ENCODE data around the gene PRPF6. TPM values are rescaled to one million over a fixed set of nuclear protein-coding genes. Genes with fewer than 3 reads are reported as not detected.

PRPF6 gene
- total RNA-seq, 1 experiment from 2014 or later: 24.2 TPM

- no peaks in the 10 kb centered on the region for H3K36me3 ChIP-seq (ENCODE audit: insufficient read depth, low read length)
- peaks cover 34% of the 10 kb centered on the region for H3K4me1 ChIP-seq (ENCODE audit: low read length)
- no peak overlapping the region for H3K27ac ChIP-seq (ENCODE audit: low read length)
- H3K4me2 ChIP-seq (ENCODE audit: low read depth, low read length, poor library complexity, severe bottlenecking): no peak overlapping the region
- H4K20me1 ChIP-seq (ENCODE audit: insufficient read depth, low read depth, low read length): no peaks in the 10 kb centered on the region
- no peaks in the 10 kb centered on the region for H3K9me2 ChIP-seq (replicated peaks; ENCODE audit: insufficient read depth, low read length)
- H3K9me3 ChIP-seq (ENCODE audit: low read length): no peaks in the 10 kb centered on the region
- H3K9ac ChIP-seq (ENCODE audit: low read length): no peak overlapping the region
- H2AFZ ChIP-seq (ENCODE audit: low read length): no peak overlapping the region
- no peak overlapping the region for H3K4me3 ChIP-seq (ENCODE audit: low read length)
- no peaks in the 10 kb centered on the region for H3K79me2 ChIP-seq (ENCODE audit: low read length)
- no peaks in the 10 kb centered on the region for H3K27me3 ChIP-seq (ENCODE audit: low read length)
- no peak for DNase-seq
These were observed 72.3 kb downstream of the PRPF6 start for GRCh38 chr20:64052987-64053840.

GRCh38 chr20:64053841-64054661 lies 73.1 kb downstream of the PRPF6 start:
- H3K4me2 ChIP-seq (ENCODE audit: low read depth, low read length, poor library complexity, severe bottlenecking): no peak overlapping the region
- no peak overlapping the region for H3K9ac ChIP-seq (ENCODE audit: low read length)
- no peak overlapping the region for H2AFZ ChIP-seq (ENCODE audit: low read length)
- no peaks in the 10 kb centered on the region for H3K9me2 ChIP-seq (replicated peaks; ENCODE audit: insufficient read depth, low read length)
- no peak overlapping the region for H3K27ac ChIP-seq (ENCODE audit: low read length)
- no peaks in the 10 kb centered on the region for H3K27me3 ChIP-seq (ENCODE audit: low read length)
- peak; percentile 79 for DNase-seq
- no peaks in the 10 kb centered on the region for H4K20me1 ChIP-seq (ENCODE audit: insufficient read depth, low read depth, low read length)
- no peaks in the 10 kb centered on the region for H3K79me2 ChIP-seq (ENCODE audit: low read length)
- H3K4me1 ChIP-seq (ENCODE audit: low read length): peaks cover 40% of the 10 kb centered on the region
- H3K9me3 ChIP-seq (ENCODE audit: low read length): no peaks in the 10 kb centered on the region
- H3K4me3 ChIP-seq (ENCODE audit: low read length): no peak overlapping the region
- H3K36me3 ChIP-seq (ENCODE audit: insufficient read depth, low read length): no peaks in the 10 kb centered on the region

GRCh38 chr20:64055396-64055892 lies 74.5 kb downstream of the PRPF6 start:
- no peak overlapping the region for H3K27ac ChIP-seq (ENCODE audit: low read length)
- H3K9me2 ChIP-seq (replicated peaks; ENCODE audit: insufficient read depth, low read length): no peaks in the 10 kb centered on the region
- no peak overlapping the region for H3K4me2 ChIP-seq (ENCODE audit: low read depth, low read length, poor library complexity, severe bottlenecking)
- no peak for DNase-seq
- H3K79me2 ChIP-seq (ENCODE audit: low read length): no peaks in the 10 kb centered on the region
- no peak overlapping the region for H3K9ac ChIP-seq (ENCODE audit: low read length)
- no peak overlapping the region for H2AFZ ChIP-seq (ENCODE audit: low read length)
- H3K4me3 ChIP-seq (ENCODE audit: low read length): no peak overlapping the region
- H3K36me3 ChIP-seq (ENCODE audit: insufficient read depth, low read length): no peaks in the 10 kb centered on the region
- no peaks in the 10 kb centered on the region for H3K9me3 ChIP-seq (ENCODE audit: low read length)
- peaks cover 32% of the 10 kb centered on the region for H3K4me1 ChIP-seq (ENCODE audit: low read length)
- H3K27me3 ChIP-seq (ENCODE audit: low read length): no peaks in the 10 kb centered on the region
- no peaks in the 10 kb centered on the region for H4K20me1 ChIP-seq (ENCODE audit: insufficient read depth, low read depth, low read length)

GRCh38 chr20:64055893-64056638 lies 75.1 kb downstream of the PRPF6 start:
- no peak overlapping the region for H3K9ac ChIP-seq (ENCODE audit: low read length)
- no peaks in the 10 kb centered on the region for H3K36me3 ChIP-seq (ENCODE audit: insufficient read depth, low read length)
- no peaks in the 10 kb centered on the region for H3K9me3 ChIP-seq (ENCODE audit: low read length)
- DNase-seq: no peak
- H2AFZ ChIP-seq (ENCODE audit: low read length): no peak overlapping the region
- H3K4me2 ChIP-seq (ENCODE audit: low read depth, low read length, poor library complexity, severe bottlenecking): no peak overlapping the region
- H3K79me2 ChIP-seq (ENCODE audit: low read length): no peaks in the 10 kb centered on the region
- H3K4me1 ChIP-seq (ENCODE audit: low read length): peaks cover 25% of the 10 kb centered on the region
- no peak overlapping the region for H3K4me3 ChIP-seq (ENCODE audit: low read length)
- no peaks in the 10 kb centered on the region for H3K9me2 ChIP-seq (replicated peaks; ENCODE audit: insufficient read depth, low read length)
- no peaks in the 10 kb centered on the region for H3K27me3 ChIP-seq (ENCODE audit: low read length)
- H3K27ac ChIP-seq (ENCODE audit: low read length): no peak overlapping the region
- H4K20me1 ChIP-seq (ENCODE audit: insufficient read depth, low read depth, low read length): no peaks in the 10 kb centered on the region

GRCh38 chr20:64056639-64056888 lies 75.6 kb downstream of the PRPF6 start:
- no peak overlapping the region for H3K4me3 ChIP-seq (ENCODE audit: low read length)
- no peaks in the 10 kb centered on the region for H4K20me1 ChIP-seq (ENCODE audit: insufficient read depth, low read depth, low read length)
- H2AFZ ChIP-seq (ENCODE audit: low read length): no peak overlapping the region
- no peaks in the 10 kb centered on the region for H3K79me2 ChIP-seq (ENCODE audit: low read length)
- H3K4me1 ChIP-seq (ENCODE audit: low read length): peaks cover 25% of the 10 kb centered on the region
- no peak overlapping the region for H3K4me2 ChIP-seq (ENCODE audit: low read depth, low read length, poor library complexity, severe bottlenecking)
- H3K27me3 ChIP-seq (ENCODE audit: low read length): no peaks in the 10 kb centered on the region
- no peak for DNase-seq
- H3K36me3 ChIP-seq (ENCODE audit: insufficient read depth, low read length): no peaks in the 10 kb centered on the region
- no peaks in the 10 kb centered on the region for H3K9me3 ChIP-seq (ENCODE audit: low read length)
- no peak overlapping the region for H3K27ac ChIP-seq (ENCODE audit: low read length)
- H3K9ac ChIP-seq (ENCODE audit: low read length): no peak overlapping the region
- H3K9me2 ChIP-seq (replicated peaks; ENCODE audit: insufficient read depth, low read length): no peaks in the 10 kb centered on the region

GRCh38 chr20:64056889-64057627 lies 76.1 kb downstream of the PRPF6 start:
- Histone ChIP-seq H3K36me3 (ENCODE audit: insufficient read depth, low read length) (no peaks in the 10 kb centered on the region), H3K4me2 (ENCODE audit: low read depth, low read length, poor library complexity, severe bottlenecking) (no peak overlapping the region), H3K9me3 (ENCODE audit: low read length) (no peaks in the 10 kb centered on the region), H3K27ac (ENCODE audit: low read length) (no peak overlapping the region), H3K9ac (ENCODE audit: low read length) (no peak overlapping the region), H3K79me2 (ENCODE audit: low read length) (no peaks in the 10 kb centered on the region), H2AFZ (ENCODE audit: low read length) (no peak overlapping the region), H3K27me3 (ENCODE audit: low read length) (no peaks in the 10 kb centered on the region), H4K20me1 (ENCODE audit: insufficient read depth, low read depth, low read length) (no peaks in the 10 kb centered on the region), H3K4me3 (ENCODE audit: low read length) (no peak overlapping the region), H3K4me1 (ENCODE audit: low read length) (peaks cover 25% of the 10 kb centered on the region), H3K9me2 (replicated peaks; ENCODE audit: insufficient read depth, low read length) (no peaks in the 10 kb centered on the region)
- DNase-seq: no peak

- no peaks in the 10 kb centered on the region for H3K79me2 ChIP-seq (ENCODE audit: low read length)
- H3K9me2 ChIP-seq (replicated peaks; ENCODE audit: insufficient read depth, low read length): no peaks in the 10 kb centered on the region
- H3K27me3 ChIP-seq (ENCODE audit: low read length): no peaks in the 10 kb centered on the region
- H3K9me3 ChIP-seq (ENCODE audit: low read length): no peaks in the 10 kb centered on the region
- peak overlapping the region; percentile 44; the same call in 1 of the 2 replicates for H3K4me3 ChIP-seq (ENCODE audit: low read length)
- peak; percentile 93 for DNase-seq
- peak overlapping the region; percentile 66 for H3K9ac ChIP-seq (ENCODE audit: low read length)
- H3K4me2 ChIP-seq (ENCODE audit: low read depth, low read length, poor library complexity, severe bottlenecking): peak overlapping the region; percentile 46
- H3K36me3 ChIP-seq (ENCODE audit: insufficient read depth, low read length): no peaks in the 10 kb centered on the region
- no peaks in the 10 kb centered on the region for H4K20me1 ChIP-seq (ENCODE audit: insufficient read depth, low read depth, low read length)
- H3K4me1 ChIP-seq (ENCODE audit: low read length): peaks cover 31% of the 10 kb centered on the region
- H2AFZ ChIP-seq (ENCODE audit: low read length): no peak overlapping the region; the same call in 1 of the 2 replicates
- no peak overlapping the region for H3K27ac ChIP-seq (ENCODE audit: low read length)
These were observed 76.9 kb downstream of the PRPF6 start for GRCh38 chr20:64057628-64058498.
